Activated T-helper 17 cell treated with anti-CD3 and anti-CD28 coated beads, Interleukin-2, amount 50 U/mL, for 72 hours (primary cell): Measurements from ENCODE around the gene KCTD15. TPM values are rescaled to one million over a fixed set of nuclear protein-coding genes. Genes with fewer than 3 reads are reported as not detected.

Experiments used
- ATAC-seq: fragments of 150-1000 bp; cut with Tn5 transposase; replicated peaks from 2 replicates; pipeline ENCODE4 v1.10.0; 2021; ENCODE audit warnings: mild to moderate bottlenecking, moderate library complexity
- H3K27ac Mint-ChIP-seq: one replicate; pipeline ENCODE4 v1.8.0; 2022; ENCODE audit warnings: mixed read lengths
- H3K27me3 Mint-ChIP-seq: one replicate; pipeline ENCODE4 v1.8.0; 2022; ENCODE audit warnings: mixed read lengths
- H3K36me3 Mint-ChIP-seq: one replicate; pipeline ENCODE4 v1.8.0; 2022; ENCODE audit warnings: low read depth, mild to moderate bottlenecking, mixed read lengths
- H3K4me1 Mint-ChIP-seq: one replicate; pipeline ENCODE4 v1.8.0; 2022; ENCODE audit warnings: mixed read lengths
- H3K4me3 Mint-ChIP-seq: one replicate; pipeline ENCODE4 v1.8.0; 2022; ENCODE audit warnings: mild to moderate bottlenecking, mixed read lengths
- H3K9me3 Mint-ChIP-seq: one replicate; pipeline ENCODE4 v1.8.0; 2022; ENCODE audit warnings: mixed read lengths
- total RNA-seq, 2 donors: library from RNA; stranded (reverse); gene quantifications; one replicate each; pipeline ENCODE4 v1.2.3, GENCODE V29; 2022

The KCTD15 gene
- total RNA-seq, 2 donors from 2014 or later: 8.4 to 11.7 TPM

- no peak overlapping the region for H3K27ac Mint-ChIP-seq
- no peak overlapping the region for H3K4me3 Mint-ChIP-seq
- no peaks in the 10 kb centered on the region for H3K4me1 Mint-ChIP-seq
- ATAC-seq: no peak
- H3K27me3 Mint-ChIP-seq: peaks cover 5% of the 10 kb centered on the region
- H3K9me3 Mint-ChIP-seq: no peaks in the 10 kb centered on the region
- H3K36me3 Mint-ChIP-seq: no peaks in the 10 kb centered on the region
Measured at GRCh38 chr19:33863436-33863835, 66.8 kb downstream of the KCTD15 start.

DNA sequence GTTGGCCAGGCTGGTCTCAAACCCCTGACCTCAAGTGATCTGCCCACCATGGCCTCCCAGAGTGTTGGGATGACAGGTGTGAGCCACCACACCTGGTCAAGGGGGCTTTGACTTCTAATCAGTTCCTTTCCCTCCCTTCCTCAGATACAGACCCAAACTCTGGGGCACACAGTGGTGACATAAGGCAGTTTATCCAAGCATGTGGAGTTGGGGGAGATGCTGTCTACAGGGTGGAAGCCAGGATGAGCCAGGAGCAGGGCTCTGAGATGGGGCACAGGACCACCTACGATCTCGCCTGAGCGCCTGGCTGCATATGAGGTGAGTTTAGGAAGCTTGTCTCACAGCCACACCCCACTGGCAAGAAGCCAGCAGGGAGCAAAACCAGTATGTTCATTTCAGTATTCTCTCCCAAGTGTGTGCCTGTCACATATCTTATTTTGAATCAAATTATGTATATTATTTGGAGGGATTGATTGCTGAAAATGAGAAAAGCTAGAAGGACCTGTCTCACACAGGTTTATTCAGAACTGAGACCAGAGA lies 67.7 kb downstream of the KCTD15 start:
- H3K4me1 Mint-ChIP-seq: no peaks in the 10 kb centered on the region
- H3K36me3 Mint-ChIP-seq: no peaks in the 10 kb centered on the region
- no peaks in the 10 kb centered on the region for H3K9me3 Mint-ChIP-seq
- H3K27me3 Mint-ChIP-seq: peaks cover 5% of the 10 kb centered on the region
- ATAC-seq: no peak
- no peak overlapping the region for H3K4me3 Mint-ChIP-seq
- H3K27ac Mint-ChIP-seq: no peak overlapping the region

DNA sequence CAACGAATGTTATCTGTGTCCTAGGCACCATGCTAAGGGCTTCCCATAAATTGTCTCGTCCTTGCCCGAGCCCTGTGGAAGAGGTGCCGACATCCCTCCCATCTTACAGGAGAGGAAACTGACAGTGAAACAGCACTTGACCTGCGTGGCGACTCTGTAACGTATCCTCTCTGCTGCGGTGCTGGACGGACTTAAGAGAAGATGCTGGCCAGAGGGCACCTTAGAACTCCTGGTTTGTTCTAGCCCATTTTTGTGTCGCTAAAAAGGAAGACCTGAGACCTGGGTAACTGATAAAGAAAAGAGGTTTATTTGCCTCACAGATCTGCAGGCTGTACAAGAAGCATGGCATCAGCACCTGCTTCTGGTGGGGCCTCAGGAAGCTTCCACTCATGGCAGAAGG lies 68.6 kb downstream of the KCTD15 start:
- H3K4me1 Mint-ChIP-seq: no peaks in the 10 kb centered on the region
- H3K27ac Mint-ChIP-seq: no peak overlapping the region
- no peak for ATAC-seq
- H3K9me3 Mint-ChIP-seq: no peaks in the 10 kb centered on the region
- no peak overlapping the region for H3K4me3 Mint-ChIP-seq
- H3K36me3 Mint-ChIP-seq: no peaks in the 10 kb centered on the region
- H3K27me3 Mint-ChIP-seq: peaks cover 5% of the 10 kb centered on the region

Other genes with a start within 250 kb of the KCTD15 start
- gene CHST8, start 174.9 kb upstream of the KCTD15 start, total RNA-seq: not detected